SK-N-SH treated with all-trans-retinoic acid at 6 μM for 48 hours (cell line): Measurements from ENCODE around the gene CNTFR.

Experiments
- ATAC-seq: fragments of 200-7000 bp; cut with Tn5 transposase; 3 replicates; pipeline ENCODE4 v1.9.1; 2020; ENCODE audit warnings: mild to moderate bottlenecking, moderate library complexity
- ARNTL ChIP-seq: fragments of 450-650 bp; formaldehyde crosslinking; IDR thresholded peaks from 2 replicates; pipeline ENCODE4 v1.5.0; 2020; ENCODE audit warnings: low read depth, mild to moderate bottlenecking, moderate library complexity, borderline replicate concordance
- BACH2 ChIP-seq: fragments of 250-450 bp; sonication (Bioruptor Pico); IDR thresholded peaks from 2 replicates; pipeline ENCODE4 v1.9.0; 2021; ENCODE audit warnings: mild to moderate bottlenecking, borderline replicate concordance
- CSDC2 ChIP-seq: fragments of 250-450 bp; sonication (Bioruptor Pico); IDR thresholded peaks from 2 replicates; pipeline ENCODE4 v1.5.0; 2020; ENCODE audit warnings: mild to moderate bottlenecking, moderate library complexity
- ESRRG ChIP-seq: fragments of 250-450 bp; sonication (Bioruptor Pico); IDR thresholded peaks from 2 replicates; pipeline ENCODE4 v1.6.1; 2021; ENCODE audit warnings: mild to moderate bottlenecking
- GLIS3 ChIP-seq: fragments of 250-450 bp; sonication (Bioruptor Pico); IDR thresholded peaks from 2 replicates; pipeline ENCODE4 v1.5.0; 2020; ENCODE audit warnings: mild to moderate bottlenecking, moderate library complexity
- OSR1 ChIP-seq: fragments of 250-450 bp; sonication (Bioruptor Pico); IDR thresholded peaks from 2 replicates; pipeline ENCODE4 v1.8.0; 2022; ENCODE audit warnings: moderate library complexity, mild to moderate bottlenecking, inconsistent platforms
- PPARA ChIP-seq: fragments of 250-450 bp; sonication (Bioruptor Pico); IDR thresholded peaks from 2 replicates; pipeline ENCODE4 v1.5.0; 2020; ENCODE audit warnings: mild to moderate bottlenecking, borderline replicate concordance
- RARB ChIP-seq: fragments of 250-450 bp; sonication (Bioruptor Pico); IDR thresholded peaks from 2 replicates; pipeline ENCODE4 v1.8.0; 2021; ENCODE audit warnings: mild to moderate bottlenecking, moderate library complexity
- SNAI2 ChIP-seq: fragments of 250-450 bp; sonication (Bioruptor Pico); IDR thresholded peaks from 2 replicates; pipeline ENCODE4 v1.5.0; 2020; ENCODE audit warnings: mild to moderate bottlenecking, moderate library complexity
- TCF4 ChIP-seq: fragments of 250-450 bp; sonication (Bioruptor Pico); IDR thresholded peaks from 2 replicates; pipeline ENCODE4 v1.8.0; 2021; ENCODE audit warnings: mild to moderate bottlenecking, moderate library complexity, borderline replicate concordance
- ZC3H10 ChIP-seq: fragments of 250-450 bp; sonication (Bioruptor Pico); IDR thresholded peaks from 2 replicates; pipeline ENCODE4 v1.5.1; 2021; ENCODE audit warnings: mild to moderate bottlenecking, moderate library complexity
- ZFP3 ChIP-seq: fragments of 250-450 bp; sonication (Bioruptor Pico); IDR thresholded peaks from 2 replicates; pipeline ENCODE4 v1.5.0; 2020; ENCODE audit warnings: mild to moderate bottlenecking, moderate library complexity
- ZFP30 ChIP-seq: fragments of 450-650 bp; formaldehyde crosslinking; IDR thresholded peaks from 2 replicates; pipeline ENCODE4 v1.5.0; 2022; ENCODE audit warnings: mild to moderate bottlenecking, moderate library complexity
- ZNF565 ChIP-seq: fragments of 450-650 bp; formaldehyde crosslinking; conservative IDR thresholded peaks from 2 replicates; pipeline ENCODE4 v1.5.0; 2020; ENCODE audit warnings: low read depth, mild to moderate bottlenecking, moderate library complexity
- ZNF70 ChIP-seq: fragments of 450-650 bp; formaldehyde crosslinking; IDR thresholded peaks from 2 replicates; pipeline ENCODE4 v1.5.0; 2020; ENCODE audit warnings: mild to moderate bottlenecking, moderate library complexity
- ZNF8 ChIP-seq: fragments of 450-650 bp; formaldehyde crosslinking; IDR thresholded peaks from 2 replicates; pipeline ENCODE4 v1.5.0; 2020; ENCODE audit warnings: mild to moderate bottlenecking, moderate library complexity
- TF ChIP-seq, protein P1 (sequence below): fragments of 250-450 bp; sonication (Bioruptor Pico); IDR thresholded peaks from 2 replicates; pipeline ENCODE4 v1.8.0; 2020; ENCODE audit warnings: mild to moderate bottlenecking, moderate library complexity, borderline replicate concordance
- TF ChIP-seq, protein P2 (sequence below): fragments of 250-450 bp; sonication (Bioruptor Pico); IDR thresholded peaks from 2 replicates; pipeline ENCODE4 v1.5.1; 2021; ENCODE audit warnings: mild to moderate bottlenecking, moderate library complexity
- TF ChIP-seq, protein P3 (sequence below): fragments of 250-450 bp; sonication (Bioruptor Pico); IDR thresholded peaks from 2 replicates; pipeline ENCODE4 v1.5.0; 2020; ENCODE audit warnings: mild to moderate bottlenecking, moderate library complexity
- TF ChIP-seq, protein P4 (sequence below): fragments of 250-450 bp; sonication (Bioruptor Pico); IDR thresholded peaks from 2 replicates; pipeline ENCODE4 v1.5.1; 2020; ENCODE audit warnings: low read depth, mild to moderate bottlenecking, moderate library complexity
- TF ChIP-seq, protein P5 (sequence below): fragments of 250-450 bp; sonication (Bioruptor Pico); IDR thresholded peaks from 2 replicates; pipeline ENCODE4 v1.8.0; 2021; ENCODE audit warnings: low read depth, mild to moderate bottlenecking, moderate library complexity, borderline replicate concordance

Gene CNTFR

DNA sequence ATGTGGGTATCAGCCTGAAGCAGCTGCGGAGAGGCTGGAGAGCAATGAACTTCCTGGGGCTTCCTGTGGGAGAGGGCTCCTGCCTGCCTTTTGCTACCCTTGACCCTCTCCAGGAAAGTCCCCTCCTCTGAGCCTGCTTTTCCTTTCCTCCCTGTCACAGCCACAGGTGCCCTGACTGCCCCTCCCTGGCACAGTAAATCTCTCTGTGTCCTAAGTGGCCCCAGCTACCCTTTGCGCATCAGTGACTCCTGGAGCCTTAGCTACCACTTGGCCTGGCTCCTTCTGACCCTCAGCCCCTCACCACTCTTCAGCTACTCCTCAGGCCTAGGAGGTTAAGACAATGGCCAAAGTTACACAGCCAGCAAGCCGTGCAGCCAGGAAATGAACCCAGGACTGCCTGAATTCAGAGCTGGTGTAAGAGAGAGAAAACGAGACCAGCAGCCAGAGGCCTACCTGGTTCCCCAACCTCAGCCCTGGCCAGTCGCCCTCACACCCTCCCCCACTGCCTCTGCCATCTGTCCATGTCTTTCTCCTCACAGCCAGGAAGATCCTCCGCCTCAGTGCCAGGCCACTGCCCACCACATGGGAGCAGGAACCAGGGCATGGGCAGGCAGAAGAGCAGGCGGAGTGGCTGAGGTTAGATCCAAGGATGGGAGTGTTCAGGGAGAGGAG is 18.6 kb downstream of the CNTFR start:
- peak; percentile 8; the same call in 2 of the 3 replicates for ATAC-seq
- TF ChIP-seq, protein P1, sequence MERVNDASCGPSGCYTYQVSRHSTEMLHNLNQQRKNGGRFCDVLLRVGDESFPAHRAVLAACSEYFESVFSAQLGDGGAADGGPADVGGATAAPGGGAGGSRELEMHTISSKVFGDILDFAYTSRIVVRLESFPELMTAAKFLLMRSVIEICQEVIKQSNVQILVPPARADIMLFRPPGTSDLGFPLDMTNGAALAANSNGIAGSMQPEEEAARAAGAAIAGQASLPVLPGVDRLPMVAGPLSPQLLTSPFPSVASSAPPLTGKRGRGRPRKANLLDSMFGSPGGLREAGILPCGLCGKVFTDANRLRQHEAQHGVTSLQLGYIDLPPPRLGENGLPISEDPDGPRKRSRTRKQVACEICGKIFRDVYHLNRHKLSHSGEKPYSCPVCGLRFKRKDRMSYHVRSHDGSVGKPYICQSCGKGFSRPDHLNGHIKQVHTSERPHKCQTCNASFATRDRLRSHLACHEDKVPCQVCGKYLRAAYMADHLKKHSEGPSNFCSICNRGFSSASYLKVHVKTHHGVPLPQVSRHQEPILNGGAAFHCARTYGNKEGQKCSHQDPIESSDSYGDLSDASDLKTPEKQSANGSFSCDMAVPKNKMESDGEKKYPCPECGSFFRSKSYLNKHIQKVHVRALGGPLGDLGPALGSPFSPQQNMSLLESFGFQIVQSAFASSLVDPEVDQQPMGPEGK: no peak
- TF ChIP-seq, protein P2, sequence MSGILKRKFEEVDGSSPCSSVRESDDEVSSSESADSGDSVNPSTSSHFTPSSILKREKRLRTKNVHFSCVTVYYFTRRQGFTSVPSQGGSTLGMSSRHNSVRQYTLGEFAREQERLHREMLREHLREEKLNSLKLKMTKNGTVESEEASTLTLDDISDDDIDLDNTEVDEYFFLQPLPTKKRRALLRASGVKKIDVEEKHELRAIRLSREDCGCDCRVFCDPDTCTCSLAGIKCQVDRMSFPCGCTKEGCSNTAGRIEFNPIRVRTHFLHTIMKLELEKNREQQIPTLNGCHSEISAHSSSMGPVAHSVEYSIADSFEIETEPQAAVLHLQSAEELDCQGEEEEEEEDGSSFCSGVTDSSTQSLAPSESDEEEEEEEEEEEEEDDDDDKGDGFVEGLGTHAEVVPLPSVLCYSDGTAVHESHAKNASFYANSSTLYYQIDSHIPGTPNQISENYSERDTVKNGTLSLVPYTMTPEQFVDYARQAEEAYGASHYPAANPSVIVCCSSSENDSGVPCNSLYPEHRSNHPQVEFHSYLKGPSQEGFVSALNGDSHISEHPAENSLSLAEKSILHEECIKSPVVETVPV (CRISPR knock-in tag): no peak
- TF ChIP-seq, protein P3, sequence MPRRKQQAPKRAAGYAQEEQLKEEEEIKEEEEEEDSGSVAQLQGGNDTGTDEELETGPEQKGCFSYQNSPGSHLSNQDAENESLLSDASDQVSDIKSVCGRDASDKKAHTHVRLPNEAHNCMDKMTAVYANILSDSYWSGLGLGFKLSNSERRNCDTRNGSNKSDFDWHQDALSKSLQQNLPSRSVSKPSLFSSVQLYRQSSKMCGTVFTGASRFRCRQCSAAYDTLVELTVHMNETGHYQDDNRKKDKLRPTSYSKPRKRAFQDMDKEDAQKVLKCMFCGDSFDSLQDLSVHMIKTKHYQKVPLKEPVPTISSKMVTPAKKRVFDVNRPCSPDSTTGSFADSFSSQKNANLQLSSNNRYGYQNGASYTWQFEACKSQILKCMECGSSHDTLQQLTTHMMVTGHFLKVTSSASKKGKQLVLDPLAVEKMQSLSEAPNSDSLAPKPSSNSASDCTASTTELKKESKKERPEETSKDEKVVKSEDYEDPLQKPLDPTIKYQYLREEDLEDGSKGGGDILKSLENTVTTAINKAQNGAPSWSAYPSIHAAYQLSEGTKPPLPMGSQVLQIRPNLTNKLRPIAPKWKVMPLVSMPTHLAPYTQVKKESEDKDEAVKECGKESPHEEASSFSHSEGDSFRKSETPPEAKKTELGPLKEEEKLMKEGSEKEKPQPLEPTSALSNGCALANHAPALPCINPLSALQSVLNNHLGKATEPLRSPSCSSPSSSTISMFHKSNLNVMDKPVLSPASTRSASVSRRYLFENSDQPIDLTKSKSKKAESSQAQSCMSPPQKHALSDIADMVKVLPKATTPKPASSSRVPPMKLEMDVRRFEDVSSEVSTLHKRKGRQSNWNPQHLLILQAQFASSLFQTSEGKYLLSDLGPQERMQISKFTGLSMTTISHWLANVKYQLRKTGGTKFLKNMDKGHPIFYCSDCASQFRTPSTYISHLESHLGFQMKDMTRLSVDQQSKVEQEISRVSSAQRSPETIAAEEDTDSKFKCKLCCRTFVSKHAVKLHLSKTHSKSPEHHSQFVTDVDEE (CRISPR knock-in tag): no peak
- TF ChIP-seq CSDC2 (CRISPR knock-in tag) (no peak), ZFP3 (CRISPR knock-in tag) (no peak), OSR1 (CRISPR knock-in tag) (no peak), ZNF8 (no peak), ZNF565 (CRISPR knock-in tag) (no peak), ESRRG (no peak), TCF4 (CRISPR knock-in tag) (no peak; the same call in 1 of the 2 replicates), RARB (CRISPR knock-in tag) (no peak), ZNF70 (CRISPR knock-in tag) (no peak), ARNTL (no peak), PPARA (CRISPR knock-in tag) (no peak), ZC3H10 (CRISPR knock-in tag) (no peak), ZFP30 (CRISPR knock-in tag) (no peak), GLIS3 (CRISPR knock-in tag) (no peak)
- TF ChIP-seq, protein P4, sequence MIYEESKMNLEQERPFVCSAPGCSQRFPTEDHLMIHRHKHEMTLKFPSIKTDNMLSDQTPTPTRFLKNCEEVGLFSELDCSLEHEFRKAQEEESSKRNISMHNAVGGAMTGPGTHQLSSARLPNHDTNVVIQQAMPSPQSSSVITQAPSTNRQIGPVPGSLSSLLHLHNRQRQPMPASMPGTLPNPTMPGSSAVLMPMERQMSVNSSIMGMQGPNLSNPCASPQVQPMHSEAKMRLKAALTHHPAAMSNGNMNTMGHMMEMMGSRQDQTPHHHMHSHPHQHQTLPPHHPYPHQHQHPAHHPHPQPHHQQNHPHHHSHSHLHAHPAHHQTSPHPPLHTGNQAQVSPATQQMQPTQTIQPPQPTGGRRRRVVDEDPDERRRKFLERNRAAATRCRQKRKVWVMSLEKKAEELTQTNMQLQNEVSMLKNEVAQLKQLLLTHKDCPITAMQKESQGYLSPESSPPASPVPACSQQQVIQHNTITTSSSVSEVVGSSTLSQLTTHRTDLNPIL: no peak
- TF ChIP-seq, protein P5, sequence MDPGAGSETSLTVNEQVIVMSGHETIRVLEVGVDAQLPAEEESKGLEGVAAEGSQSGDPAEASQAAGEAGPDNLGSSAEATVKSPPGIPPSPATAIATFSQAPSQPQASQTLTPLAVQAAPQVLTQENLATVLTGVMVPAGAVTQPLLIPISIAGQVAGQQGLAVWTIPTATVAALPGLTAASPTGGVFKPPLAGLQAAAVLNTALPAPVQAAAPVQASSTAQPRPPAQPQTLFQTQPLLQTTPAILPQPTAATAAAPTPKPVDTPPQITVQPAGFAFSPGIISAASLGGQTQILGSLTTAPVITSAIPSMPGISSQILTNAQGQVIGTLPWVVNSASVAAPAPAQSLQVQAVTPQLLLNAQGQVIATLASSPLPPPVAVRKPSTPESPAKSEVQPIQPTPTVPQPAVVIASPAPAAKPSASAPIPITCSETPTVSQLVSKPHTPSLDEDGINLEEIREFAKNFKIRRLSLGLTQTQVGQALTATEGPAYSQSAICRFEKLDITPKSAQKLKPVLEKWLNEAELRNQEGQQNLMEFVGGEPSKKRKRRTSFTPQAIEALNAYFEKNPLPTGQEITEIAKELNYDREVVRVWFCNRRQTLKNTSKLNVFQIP (CRISPR knock-in tag): no peak

DNA sequence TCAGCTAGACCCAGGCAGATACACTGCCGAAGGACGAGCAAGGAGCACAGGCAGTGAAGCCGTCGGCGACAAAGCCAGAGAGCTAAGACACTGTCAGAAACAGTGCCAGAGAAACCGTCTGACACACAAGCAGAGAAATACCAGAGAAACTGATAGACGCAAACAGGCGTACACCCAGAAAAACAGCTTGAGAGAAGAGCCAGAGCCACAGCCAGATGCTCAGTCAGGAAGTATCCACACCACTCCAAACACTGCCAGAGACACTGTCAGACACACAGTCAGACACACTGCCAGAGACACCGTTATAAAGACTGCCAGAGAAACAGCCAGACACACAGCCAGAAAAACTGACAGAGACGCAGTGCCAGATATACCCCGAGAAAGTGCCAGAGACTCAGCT is 19.1 kb downstream of the CNTFR start:
- peak; percentile 31 for ATAC-seq

More for the DNA sequence above, 19.1 kb downstream of the CNTFR start:
- TF ChIP-seq, protein P5 (CRISPR knock-in tag): no peak
- TF ChIP-seq, protein P1: no peak
- TF ChIP-seq TCF4 (CRISPR knock-in tag): peak; percentile 62; the same call in 1 of the 2 replicates
- no peak for TF ChIP-seq BACH2
- TF ChIP-seq ZFP3 (CRISPR knock-in tag): no peak
- TF ChIP-seq, protein P3 (CRISPR knock-in tag): peak; percentile 32; the same call in 1 of the 2 replicates
- no peak for TF ChIP-seq SNAI2 (CRISPR knock-in tag)
- TF ChIP-seq, all 23 proteins: peak for 2
